Ishikawa (cell line): ENCODE results near the gene MACROD2.

ENCODE experiments used
- EGR1 ChIP-seq: IDR thresholded peaks from 2 replicates; pipeline ENCODE4 v1.6.1; 2012
- RAD21 ChIP-seq: IDR thresholded peaks from 2 replicates; pipeline ENCODE4 v1.6.1; 2012; ENCODE audit warnings: low read depth
- TEAD4 ChIP-seq: IDR thresholded peaks from 2 replicates; pipeline ENCODE4 v1.6.1; 2012
- YY1 ChIP-seq: IDR thresholded peaks from 2 replicates; pipeline ENCODE4 v1.6.1; 2012; ENCODE audit warnings: low read depth
- TF ChIP-seq, protein P1 (sequence below): IDR thresholded peaks from 2 replicates; pipeline ENCODE4 v1.6.1; 2012
- TF ChIP-seq, protein P2 (sequence below): IDR thresholded peaks from 2 replicates; pipeline ENCODE4 v1.6.1; 2012; ENCODE audit warnings: low read depth, mild to moderate bottlenecking

DNA sequence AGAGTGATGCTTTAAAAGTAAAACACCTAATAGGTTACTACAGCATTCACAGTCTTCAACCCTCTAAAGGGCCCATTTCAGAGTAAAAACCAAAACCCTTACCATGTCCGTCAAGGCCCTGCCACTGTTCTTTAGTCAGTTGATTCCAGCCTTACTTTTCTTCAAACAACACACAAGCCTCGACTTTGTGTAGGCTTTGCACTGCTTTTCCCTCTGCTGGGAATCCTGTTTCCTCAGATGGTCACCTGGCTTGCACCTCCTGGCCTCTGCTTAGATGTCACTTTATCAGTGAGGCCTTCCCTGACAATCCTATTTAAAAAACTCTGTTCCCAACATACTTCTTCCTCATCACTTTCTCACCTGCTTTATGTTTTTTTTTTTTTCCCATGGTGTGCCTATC is 419.2 kb downstream of the MACROD2 start:
- TF ChIP-seq RAD21 (no peak), TEAD4 (no peak), YY1 (no peak), EGR1 (no peak)
- TF ChIP-seq, protein P1, sequence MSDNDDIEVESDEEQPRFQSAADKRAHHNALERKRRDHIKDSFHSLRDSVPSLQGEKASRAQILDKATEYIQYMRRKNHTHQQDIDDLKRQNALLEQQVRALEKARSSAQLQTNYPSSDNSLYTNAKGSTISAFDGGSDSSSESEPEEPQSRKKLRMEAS, result no peak
- TF ChIP-seq, protein P2, sequence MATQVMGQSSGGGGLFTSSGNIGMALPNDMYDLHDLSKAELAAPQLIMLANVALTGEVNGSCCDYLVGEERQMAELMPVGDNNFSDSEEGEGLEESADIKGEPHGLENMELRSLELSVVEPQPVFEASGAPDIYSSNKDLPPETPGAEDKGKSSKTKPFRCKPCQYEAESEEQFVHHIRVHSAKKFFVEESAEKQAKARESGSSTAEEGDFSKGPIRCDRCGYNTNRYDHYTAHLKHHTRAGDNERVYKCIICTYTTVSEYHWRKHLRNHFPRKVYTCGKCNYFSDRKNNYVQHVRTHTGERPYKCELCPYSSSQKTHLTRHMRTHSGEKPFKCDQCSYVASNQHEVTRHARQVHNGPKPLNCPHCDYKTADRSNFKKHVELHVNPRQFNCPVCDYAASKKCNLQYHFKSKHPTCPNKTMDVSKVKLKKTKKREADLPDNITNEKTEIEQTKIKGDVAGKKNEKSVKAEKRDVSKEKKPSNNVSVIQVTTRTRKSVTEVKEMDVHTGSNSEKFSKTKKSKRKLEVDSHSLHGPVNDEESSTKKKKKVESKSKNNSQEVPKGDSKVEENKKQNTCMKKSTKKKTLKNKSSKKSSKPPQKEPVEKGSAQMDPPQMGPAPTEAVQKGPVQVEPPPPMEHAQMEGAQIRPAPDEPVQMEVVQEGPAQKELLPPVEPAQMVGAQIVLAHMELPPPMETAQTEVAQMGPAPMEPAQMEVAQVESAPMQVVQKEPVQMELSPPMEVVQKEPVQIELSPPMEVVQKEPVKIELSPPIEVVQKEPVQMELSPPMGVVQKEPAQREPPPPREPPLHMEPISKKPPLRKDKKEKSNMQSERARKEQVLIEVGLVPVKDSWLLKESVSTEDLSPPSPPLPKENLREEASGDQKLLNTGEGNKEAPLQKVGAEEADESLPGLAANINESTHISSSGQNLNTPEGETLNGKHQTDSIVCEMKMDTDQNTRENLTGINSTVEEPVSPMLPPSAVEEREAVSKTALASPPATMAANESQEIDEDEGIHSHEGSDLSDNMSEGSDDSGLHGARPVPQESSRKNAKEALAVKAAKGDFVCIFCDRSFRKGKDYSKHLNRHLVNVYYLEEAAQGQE, result no peak
